Endothelial cell (in vitro differentiated cells): Measurements from ENCODE around the gene TAS1R3. TPM values are rescaled to one million over a fixed set of nuclear protein-coding genes. Genes with fewer than 3 reads are reported as not detected.
"Not testable (repeated sequence)": the region's sequence is repeated elsewhere in the genome, so short reads cannot be mapped to it uniquely, and the experiment has no call there.

Experiments used
- DNase-seq: peaks from one replicate; pipeline ENCODE4 v3.0.0; 2021; ENCODE audit warnings: low spot score
- H3K27ac Mint-ChIP-seq: one replicate; pipeline ENCODE4 v1.8.0; 2021; ENCODE audit warnings: mixed read lengths, inconsistent platforms; ENCODE audit not compliant: unreplicated experiment
- H3K27me3 Mint-ChIP-seq: one replicate; pipeline ENCODE4 v1.8.0; 2021; ENCODE audit warnings: mild to moderate bottlenecking, moderate library complexity, mixed read lengths, inconsistent platforms; ENCODE audit not compliant: unreplicated experiment
- H3K36me3 Mint-ChIP-seq: one replicate; pipeline ENCODE4 v1.8.0; 2021; ENCODE audit warnings: mild to moderate bottlenecking, low read depth, mixed read lengths, inconsistent platforms; ENCODE audit not compliant: unreplicated experiment
- H3K4me1 Mint-ChIP-seq: one replicate; pipeline ENCODE4 v1.8.0; 2021; ENCODE audit warnings: mild to moderate bottlenecking, mixed read lengths, inconsistent platforms; ENCODE audit not compliant: unreplicated experiment
- H3K4me3 Mint-ChIP-seq: one replicate; pipeline ENCODE4 v1.8.0; 2021; ENCODE audit warnings: mild to moderate bottlenecking, mixed read lengths, inconsistent platforms; ENCODE audit not compliant: unreplicated experiment
- H3K9me3 Mint-ChIP-seq: one replicate; pipeline ENCODE4 v1.8.0; 2021; ENCODE audit warnings: mixed read lengths, inconsistent platforms; ENCODE audit not compliant: unreplicated experiment
- CTCF ChIP-seq: fragments of 200-600 bp; sonication (generic); IDR thresholded peaks from one replicate; pipeline ENCODE4 v1.5.0; 2021; ENCODE audit warnings: antibody characterized with exemption; ENCODE audit not compliant: unreplicated experiment
- total RNA-seq: library from RNA; stranded (reverse); fragmentation: NEBNext Ultra II Directional; extraction: Animal tissue kit (Norgen Biotek cat#: 25700); gene quantifications from one replicate; pipeline ENCODE4 v1.2.1, GENCODE V29; 2021; ENCODE audit not compliant: unreplicated experiment

Gene TAS1R3
- total RNA-seq, 1 donor from 2014 or later = 1.2 TPM

DNA sequence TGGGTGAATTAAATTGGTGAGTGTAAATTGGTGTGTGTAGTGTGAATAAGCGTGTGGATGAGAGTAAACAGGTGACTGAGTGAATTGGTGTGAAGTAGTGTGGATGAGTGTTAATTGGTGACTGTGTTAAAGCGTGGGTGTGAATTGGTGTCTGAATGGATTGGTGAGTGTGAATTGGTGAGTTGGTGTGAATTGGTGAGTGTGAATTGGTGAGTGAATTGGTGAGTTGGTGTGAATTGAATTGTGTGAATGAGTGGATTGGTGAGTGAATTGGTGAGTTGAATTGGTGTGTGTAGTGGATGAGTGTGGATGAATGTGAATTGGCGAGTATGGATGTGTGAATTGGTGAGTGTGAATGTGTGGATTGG lies 35.6 kb downstream of the TAS1R3 start:
- TF ChIP-seq CTCF = no peak
- DNase-seq = no peak
- H3K4me3 Mint-ChIP-seq = no peak overlapping the region
- H3K4me1 Mint-ChIP-seq = no peaks in the 10 kb centered on the region
- H3K27me3 Mint-ChIP-seq = peaks cover 3% of the 10 kb centered on the region
- no peaks in the 10 kb centered on the region for H3K9me3 Mint-ChIP-seq
- H3K27ac Mint-ChIP-seq = no peak overlapping the region
- H3K36me3 Mint-ChIP-seq = no peaks in the 10 kb centered on the region

GRCh38 chr1:1367315-1367714 lies 36.2 kb downstream of the TAS1R3 start:
- H3K27ac Mint-ChIP-seq = no peak overlapping the region
- peaks cover 1% of the 10 kb centered on the region for H3K27me3 Mint-ChIP-seq
- no peak overlapping the region for H3K4me3 Mint-ChIP-seq
- H3K4me1 Mint-ChIP-seq = no peaks in the 10 kb centered on the region
- H3K36me3 Mint-ChIP-seq = no peaks in the 10 kb centered on the region
- no peaks in the 10 kb centered on the region for H3K9me3 Mint-ChIP-seq
- TF ChIP-seq CTCF = no peak
- no peak for DNase-seq

- H3K4me1 Mint-ChIP-seq, H3K27me3 Mint-ChIP-seq, H3K27ac Mint-ChIP-seq, H3K4me3 Mint-ChIP-seq, H3K9me3 Mint-ChIP-seq, DNase-seq, H3K36me3 Mint-ChIP-seq: not testable (repeated sequence)
Observed at GRCh38 chr1:1370094-1370493, 39.0 kb downstream of the TAS1R3 start.

GRCh38 chr1:1370771-1371300 lies 39.8 kb downstream of the TAS1R3 start:
- no peak for DNase-seq
- peaks cover 4% of the 10 kb centered on the region for H3K4me1 Mint-ChIP-seq
- TF ChIP-seq CTCF = no peak
- no peak overlapping the region for H3K27ac Mint-ChIP-seq
- no peaks in the 10 kb centered on the region for H3K9me3 Mint-ChIP-seq
- H3K4me3 Mint-ChIP-seq = no peak overlapping the region
- peaks cover 4% of the 10 kb centered on the region for H3K36me3 Mint-ChIP-seq
- peaks cover 5% of the 10 kb centered on the region for H3K27me3 Mint-ChIP-seq

DNA sequence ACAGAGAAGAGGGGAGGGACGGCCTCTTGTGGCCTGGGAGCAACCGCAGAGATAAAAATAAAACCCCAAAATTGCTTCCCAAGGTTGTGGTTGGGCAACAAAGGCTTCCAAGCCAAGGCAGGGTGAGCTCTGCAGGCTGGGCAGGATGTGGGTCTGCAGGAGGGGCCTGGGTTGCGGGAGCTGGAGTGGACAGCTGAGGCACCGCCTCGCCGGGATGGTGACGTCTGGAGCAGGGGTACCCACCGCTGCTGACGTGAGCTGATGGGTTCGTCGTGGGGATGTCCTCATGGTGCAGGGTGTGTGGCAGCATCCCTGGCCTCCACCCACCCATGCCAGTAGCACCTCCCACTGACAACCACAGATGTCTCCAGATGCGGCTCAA lies 40.3 kb downstream of the TAS1R3 start:
- H3K9me3 Mint-ChIP-seq = no peaks in the 10 kb centered on the region
- no peak overlapping the region for H3K4me3 Mint-ChIP-seq
- peaks cover 4% of the 10 kb centered on the region for H3K36me3 Mint-ChIP-seq
- no peak overlapping the region for H3K27ac Mint-ChIP-seq
- no peak for DNase-seq
- no peak for TF ChIP-seq CTCF
- peaks cover 5% of the 10 kb centered on the region for H3K27me3 Mint-ChIP-seq
- peaks cover 4% of the 10 kb centered on the region for H3K4me1 Mint-ChIP-seq
